ENCODE data around the gene NLRP9.

The NLRP9 gene

GRCh38 chr19:55681131-55682092 lies 56.8 kb downstream of the NLRP9 start:
- H3K27ac ChIP-seq (ENCODE audit: low read depth, low read length), result no peak overlapping the region

GRCh38 chr19:55680339-55681130 lies 57.7 kb downstream of the NLRP9 start:
- Histone ChIP-seq H3K27ac (ENCODE audit: low read depth, low read length) (no peak overlapping the region), H3K4me3 (ENCODE audit: low read length) (no peak overlapping the region), H3K27me3 (ENCODE audit: control insufficient read depth, insufficient read depth, low read length) (no peaks in the 10 kb centered on the region), H3K36me3 (ENCODE audit: control insufficient read depth, insufficient read depth, low read length) (peaks cover 23% of the 10 kb centered on the region), H3K4me1 (ENCODE audit: control insufficient read depth, insufficient read depth, low read length) (peaks cover 13% of the 10 kb centered on the region), H3K9ac (ENCODE audit: low read length) (no peak overlapping the region)

More at GRCh38 chr19:55681131-55682092, 56.8 kb downstream of the NLRP9 start:
- Histone ChIP-seq H3K27me3 (ENCODE audit: control insufficient read depth, insufficient read depth, low read length) (no peaks in the 10 kb centered on the region), H3K4me3 (ENCODE audit: low read length) (no peak overlapping the region), H3K36me3 (ENCODE audit: control insufficient read depth, insufficient read depth, low read length) (peaks cover 28% of the 10 kb centered on the region), H3K4me1 (ENCODE audit: control insufficient read depth, insufficient read depth, low read length) (peaks cover 5% of the 10 kb centered on the region), H3K9ac (ENCODE audit: low read length) (no peak overlapping the region)

- Histone ChIP-seq H3K9ac (ENCODE audit: low read length) (no peak overlapping the region), H3K27me3 (ENCODE audit: control insufficient read depth, insufficient read depth, low read length) (no peaks in the 10 kb centered on the region), H3K4me3 (ENCODE audit: low read length) (no peak overlapping the region), H3K4me1 (ENCODE audit: control insufficient read depth, insufficient read depth, low read length) (peaks cover 13% of the 10 kb centered on the region), H3K27ac (ENCODE audit: low read depth, low read length) (no peak overlapping the region), H3K36me3 (ENCODE audit: control insufficient read depth, insufficient read depth, low read length) (peaks cover 19% of the 10 kb centered on the region)
These were observed 58.6 kb downstream of the NLRP9 start for GRCh38 chr19:55679343-55680257.

- Histone ChIP-seq H3K9ac (ENCODE audit: low read length) (no peak overlapping the region), H3K27ac (ENCODE audit: low read depth, low read length) (no peak overlapping the region), H3K4me3 (ENCODE audit: low read length) (no peak overlapping the region), H3K27me3 (ENCODE audit: control insufficient read depth, insufficient read depth, low read length) (no peaks in the 10 kb centered on the region), H3K36me3 (ENCODE audit: control insufficient read depth, insufficient read depth, low read length) (peaks cover 16% of the 10 kb centered on the region), H3K4me1 (ENCODE audit: control insufficient read depth, insufficient read depth, low read length) (peaks cover 13% of the 10 kb centered on the region)
These were observed 60.0 kb downstream of the NLRP9 start for GRCh38 chr19:55678121-55678671.

GRCh38 chr19:55677572-55678028 lies 60.6 kb downstream of the NLRP9 start:
- Histone ChIP-seq H3K4me1 (ENCODE audit: control insufficient read depth, insufficient read depth, low read length) (peaks cover 13% of the 10 kb centered on the region), H3K9ac (ENCODE audit: low read length) (no peak overlapping the region), H3K36me3 (ENCODE audit: control insufficient read depth, insufficient read depth, low read length) (peaks cover 16% of the 10 kb centered on the region), H3K27me3 (ENCODE audit: control insufficient read depth, insufficient read depth, low read length) (no peaks in the 10 kb centered on the region), H3K27ac (ENCODE audit: low read depth, low read length) (no peak overlapping the region), H3K4me3 (ENCODE audit: low read length) (no peak overlapping the region)

GRCh38 chr19:55676889-55677505 lies 61.2 kb downstream of the NLRP9 start:
- H3K36me3 ChIP-seq (ENCODE audit: control insufficient read depth, insufficient read depth, low read length), result peaks cover 19% of the 10 kb centered on the region
- no peaks in the 10 kb centered on the region for H3K27me3 ChIP-seq (ENCODE audit: control insufficient read depth, insufficient read depth, low read length)
- peak overlapping the region; percentile 83 for H3K4me3 ChIP-seq (ENCODE audit: low read length)
- H3K9ac ChIP-seq (ENCODE audit: low read length), result no peak overlapping the region
- H3K27ac ChIP-seq (ENCODE audit: low read depth, low read length), result no peak overlapping the region
- peaks cover 13% of the 10 kb centered on the region for H3K4me1 ChIP-seq (ENCODE audit: control insufficient read depth, insufficient read depth, low read length)

- H3K27ac ChIP-seq (ENCODE audit: low read depth, low read length), result no peak overlapping the region
- no peak overlapping the region for H3K9ac ChIP-seq (ENCODE audit: low read length)
- peaks cover 13% of the 10 kb centered on the region for H3K4me1 ChIP-seq (ENCODE audit: control insufficient read depth, insufficient read depth, low read length)
- peaks cover 19% of the 10 kb centered on the region for H3K36me3 ChIP-seq (ENCODE audit: control insufficient read depth, insufficient read depth, low read length)
- H3K27me3 ChIP-seq (ENCODE audit: control insufficient read depth, insufficient read depth, low read length), result no peaks in the 10 kb centered on the region
- H3K4me3 ChIP-seq (ENCODE audit: low read length), result peak overlapping the region; percentile 83
These were observed 61.8 kb downstream of the NLRP9 start for GRCh38 chr19:55676383-55676782.

GRCh38 chr19:55675661-55676354 lies 62.4 kb downstream of the NLRP9 start:
- Histone ChIP-seq H3K4me1 (ENCODE audit: control insufficient read depth, insufficient read depth, low read length) (peaks cover 13% of the 10 kb centered on the region), H3K36me3 (ENCODE audit: control insufficient read depth, insufficient read depth, low read length) (peaks cover 19% of the 10 kb centered on the region), H3K4me3 (ENCODE audit: low read length) (peak overlapping the region; percentile 83), H3K27me3 (ENCODE audit: control insufficient read depth, insufficient read depth, low read length) (no peaks in the 10 kb centered on the region), H3K9ac (ENCODE audit: low read length) (peak overlapping the region; percentile 88), H3K27ac (ENCODE audit: low read depth, low read length) (peak overlapping the region; percentile 73)

GRCh38 chr19:55674841-55675660 lies 63.2 kb downstream of the NLRP9 start, which contains the start of gene EPN1:
TSS of gene EPN1 (plus strand) at chr19:55675226. CDS start at chr19:55678628, 3,402 bp downstream.
- Histone ChIP-seq H3K27me3 (ENCODE audit: control insufficient read depth, insufficient read depth, low read length) (no peaks in the 10 kb centered on the region), H3K4me3 (ENCODE audit: low read length) (peak within 1 kb of the TSS; percentile 83), H3K9ac (ENCODE audit: low read length) (peak within 1 kb of the TSS; percentile 88), H3K36me3 (ENCODE audit: control insufficient read depth, insufficient read depth, low read length) (peaks cover 27% of the 10 kb centered on the region), H3K4me1 (ENCODE audit: control insufficient read depth, insufficient read depth, low read length) (peaks cover 13% of the 10 kb centered on the region), H3K27ac (ENCODE audit: low read depth, low read length) (peak within 1 kb of the TSS; percentile 73)

- Histone ChIP-seq H3K4me1 (ENCODE audit: control insufficient read depth, insufficient read depth, low read length) (peaks cover 13% of the 10 kb centered on the region), H3K36me3 (ENCODE audit: control insufficient read depth, insufficient read depth, low read length) (peaks cover 30% of the 10 kb centered on the region), H3K27ac (ENCODE audit: low read depth, low read length) (peak overlapping the region; percentile 48), H3K9ac (ENCODE audit: low read length) (no peak overlapping the region), H3K4me3 (ENCODE audit: low read length) (peak overlapping the region; percentile 83), H3K27me3 (ENCODE audit: control insufficient read depth, insufficient read depth, low read length) (no peaks in the 10 kb centered on the region)
These were observed 63.8 kb downstream of the NLRP9 start for GRCh38 chr19:55674459-55674840.
